IMR-90 (cell line): ENCODE results near the gene ADD2. TPM values are rescaled to one million over a fixed set of nuclear protein-coding genes. Genes with fewer than 3 reads are reported as not detected.

Source experiments
- ATAC-seq: fragments of 200-7000 bp; cut with Tn5 transposase; 2 replicates; pipeline ENCODE4 v1.9.1; 2020; ENCODE audit warnings: low read depth, mild to moderate bottlenecking, moderate library complexity
- BruUV-seq: library from RNA; stranded (reverse); fragments of 400-500 nt; replicated peaks from 2 replicates; lab custom pipeline; 2021; lab: Mats Ljungman, UMichigan
- CTCF ChIA-PET: fragments of 300-600 bp; formaldehyde crosslinking; extraction: SDS; loops from one replicate; lab custom pipeline; 2021; ENCODE audit warnings: antibody characterized with exemption; lab: Yijun Ruan, JAX
- POLR2A ChIA-PET: fragments of 300-600 bp; sonication (Branson Sonifier 250); formaldehyde crosslinking; loops from one replicate; lab custom pipeline; 2022; ENCODE audit warnings: antibody characterized with exemption; ENCODE audit not compliant: unreplicated experiment; lab: Charles Lee
- DNase-seq: peaks from one replicate; pipeline ENCODE4 v3.0.0; 2013
- H2AFZ ChIP-seq: replicated peaks from 2 replicates; pipeline ENCODE3; 2013; ENCODE audit warnings: low read length, mild to moderate bottlenecking; ENCODE audit not compliant: poor library complexity
- H2AK5ac ChIP-seq: 2 replicates; pipeline ENCODE4 v1.6.1; 2013; ENCODE audit warnings: low read depth, low read length, inconsistent platforms
- H2AK9ac ChIP-seq: replicated peaks from 2 replicates; pipeline ENCODE3; 2013; ENCODE audit warnings: mild to moderate bottlenecking, low read depth, low read length, moderate library complexity; ENCODE audit not compliant: poor library complexity
- H2BK120ac ChIP-seq: 2 replicates; pipeline ENCODE4 v1.6.1; 2013; ENCODE audit warnings: low read depth, low read length, inconsistent platforms
- H2BK15ac ChIP-seq: 3 replicates; pipeline ENCODE4 v1.6.1; 2013; ENCODE audit warnings: low read depth, low read length, inconsistent platforms
- H2BK20ac ChIP-seq: 2 replicates; pipeline ENCODE4 v1.6.1; 2013; ENCODE audit warnings: low read depth, mild to moderate bottlenecking, inconsistent platforms, low read length, moderate library complexity
- H2BK5ac ChIP-seq: 2 replicates; pipeline ENCODE4 v1.6.1; 2013; ENCODE audit warnings: mild to moderate bottlenecking, low read depth, low read length, inconsistent platforms; ENCODE audit not compliant: poor library complexity, severe bottlenecking
- H3K14ac ChIP-seq: replicated peaks from 2 replicates; pipeline ENCODE4 v1.6.1; 2013; ENCODE audit warnings: low read depth, low read length, inconsistent platforms
- H3K18ac ChIP-seq: 2 replicates; pipeline ENCODE4 v1.6.1; 2013; ENCODE audit warnings: low read depth, low read length, control low read depth
- H3K23ac ChIP-seq: 2 replicates; pipeline ENCODE4 v1.6.1; 2013; ENCODE audit warnings: low read depth, low read length, inconsistent platforms
- H3K27ac ChIP-seq: 2 replicates; pipeline ENCODE4 v1.5.1; 2013; ENCODE audit warnings: mild to moderate bottlenecking, control low read depth, low read length; ENCODE audit not compliant: insufficient read depth
- H3K27me3 ChIP-seq: 2 replicates; pipeline ENCODE4 v1.6.1; 2013; ENCODE audit warnings: low read length; ENCODE audit not compliant: control insufficient read depth, insufficient read depth
- H3K36me3 ChIP-seq: 2 replicates; pipeline ENCODE4 v1.6.1; 2013; ENCODE audit warnings: low read length, mixed read lengths; ENCODE audit not compliant: control insufficient read depth, insufficient read depth
- H3K4ac ChIP-seq: 2 replicates; pipeline ENCODE4 v1.6.1; 2013; ENCODE audit warnings: low read depth, low read length, inconsistent platforms
- H3K4me1 ChIP-seq: 2 replicates; pipeline ENCODE4 v1.6.1; 2013; ENCODE audit warnings: low read length, mixed read lengths; ENCODE audit not compliant: control insufficient read depth, insufficient read depth
- H3K4me2 ChIP-seq: 2 replicates; pipeline ENCODE4 v1.6.1; 2013; ENCODE audit warnings: low read depth, mild to moderate bottlenecking, control low read depth, low read length, moderate library complexity
- H3K4me3 ChIP-seq: 2 replicates; pipeline ENCODE4 v1.5.1; 2013; ENCODE audit warnings: low read depth, mild to moderate bottlenecking, control low read depth, low read length, moderate library complexity; ENCODE audit not compliant: insufficient read depth
- H3K56ac ChIP-seq: 2 replicates; pipeline ENCODE4 v1.6.1; 2013; ENCODE audit warnings: low read length, inconsistent platforms; ENCODE audit not compliant: insufficient read depth; ENCODE audit errors: extremely low read depth
- H3K79me1 ChIP-seq, 2 experiments: 2 replicates each; pipeline ENCODE4 v1.6.1; 2013; ENCODE audit warnings: low read length in 2 of 2, inconsistent platforms in 1 of 2, low read depth in 1 of 2
- H3K9ac ChIP-seq: 2 replicates; pipeline ENCODE4 v1.6.1; 2013; ENCODE audit warnings: low read depth, low read length, control low read depth
- H3K9me1 ChIP-seq: 2 replicates; pipeline ENCODE4 v1.6.1; 2013; ENCODE audit warnings: low read length, inconsistent platforms; ENCODE audit not compliant: insufficient read depth
- H3K9me3 ChIP-seq: 2 replicates; pipeline ENCODE4 v1.6.1; 2013; ENCODE audit warnings: low read length; ENCODE audit not compliant: control insufficient read depth, insufficient read depth
- H4K20me1 ChIP-seq: 2 replicates; pipeline ENCODE4 v1.6.1; 2013; ENCODE audit warnings: low read length, inconsistent platforms; ENCODE audit not compliant: insufficient read depth
- H4K5ac ChIP-seq: 2 replicates; pipeline ENCODE4 v1.6.1; 2013; ENCODE audit warnings: mild to moderate bottlenecking, low read depth, low read length, control low read depth
- H4K8ac ChIP-seq, 2 experiments: 2 replicates each; pipeline ENCODE4 v1.6.1; 2013; ENCODE audit warnings: low read depth in 2 of 2, low read length in 2 of 2, control low read depth in 1 of 2, inconsistent platforms in 1 of 2
- H4K91ac ChIP-seq: 2 replicates; pipeline ENCODE4 v1.6.1; 2013; ENCODE audit warnings: low read depth, low read length, inconsistent platforms; ENCODE audit not compliant: insufficient read depth
- BHLHE40 ChIP-seq: fragments of 150-350 bp; IDR thresholded peaks from 2 replicates; pipeline ENCODE4 v1.6.1; 2016; ENCODE audit warnings: mild to moderate bottlenecking, low read depth, low read length
- CEBPB ChIP-seq: IDR thresholded peaks from 2 replicates; pipeline ENCODE4 v1.6.1; 2012; ENCODE audit warnings: low read depth, low read length, improper control_type of control experiment
- CHD1 ChIP-seq: IDR thresholded peaks from 2 replicates; pipeline ENCODE4 v1.6.1; 2012; ENCODE audit warnings: low read depth, low read length, improper control_type of control experiment
- CTCF ChIP-seq: conservative IDR thresholded peaks from 2 replicates; pipeline ENCODE4 v1.5.1; 2012; ENCODE audit warnings: mild to moderate bottlenecking, low read depth, low read length, improper control_type of control experiment
- ELK1 ChIP-seq: fragments of 150-350 bp; IDR thresholded peaks from 2 replicates; pipeline ENCODE4 v1.6.1; 2016; ENCODE audit warnings: low read depth, mild to moderate bottlenecking, low read length, moderate library complexity, borderline replicate concordance
- FOS ChIP-seq: fragments of 150-350 bp; IDR thresholded peaks from 2 replicates; pipeline ENCODE4 v1.6.1; 2016; ENCODE audit warnings: low read depth, low read length
- MAFK ChIP-seq: IDR thresholded peaks from 2 replicates; pipeline ENCODE4 v1.6.1; 2012; ENCODE audit warnings: low read depth, low read length, improper control_type of control experiment
- MAZ ChIP-seq: IDR thresholded peaks from 2 replicates; pipeline ENCODE4 v1.6.1; 2012; ENCODE audit warnings: low read depth, mild to moderate bottlenecking, low read length, improper control_type of control experiment, moderate library complexity, borderline replicate concordance
- MXI1 ChIP-seq: IDR thresholded peaks from 2 replicates; pipeline ENCODE4 v1.6.1; 2012; ENCODE audit warnings: low read depth, mild to moderate bottlenecking, low read length, moderate library complexity, borderline replicate concordance
- NFE2L2 ChIP-seq: fragments of 150-350 bp; IDR thresholded peaks from 2 replicates; pipeline ENCODE4 v1.6.1; 2016; ENCODE audit warnings: low read depth, mild to moderate bottlenecking, low read length
- POLR2A ChIP-seq: IDR thresholded peaks from 2 replicates; pipeline ENCODE4 v1.6.1; 2012; ENCODE audit warnings: mild to moderate bottlenecking, low read depth, low read length
- RAD21 ChIP-seq: IDR thresholded peaks from 2 replicates; pipeline ENCODE4 v1.6.1; 2012; ENCODE audit warnings: low read length, improper control_type of control experiment
- RCOR1 ChIP-seq: IDR thresholded peaks from 2 replicates; pipeline ENCODE4 v1.6.1; 2012; ENCODE audit warnings: mild to moderate bottlenecking, low read length, improper control_type of control experiment; ENCODE audit not compliant: insufficient replicate concordance
- RFX5 ChIP-seq: IDR thresholded peaks from 2 replicates; pipeline ENCODE4 v1.8.0; 2012; ENCODE audit warnings: low read depth, mild to moderate bottlenecking, low read length, moderate library complexity
- SMC3 ChIP-seq: fragments of 150-350 bp; IDR thresholded peaks from 2 replicates; pipeline ENCODE4 v1.6.1; 2016; ENCODE audit warnings: low read depth, mild to moderate bottlenecking, antibody characterized with exemption, low read length, moderate library complexity
- USF2 ChIP-seq: fragments of 150-350 bp; IDR thresholded peaks from 2 replicates; pipeline ENCODE4 v1.6.1; 2017; ENCODE audit warnings: mild to moderate bottlenecking, antibody characterized with exemption, low read length, low read depth
- WGBS, 2 experiments: methylation state at CpG; one replicate each; pipeline versions ENCODE4 v1.1.5 to v1.1.7; 2013; ENCODE audit warnings: missing lambda C conversion rate in 2 of 2; ENCODE audit not compliant: insufficient read length in 1 of 2; ENCODE audit errors: extremely low coverage in 2 of 2; 5-methylcytosine and 5-hydroxymethylcytosine counted together
- dilution Hi-C: fragments of 300-500 bp; cut with HindIII; formaldehyde crosslinking; loops from one replicate; pipeline ENCODE4 v1.14.3; 2018; ENCODE audit warnings: low sequenced_read_pairs; ENCODE audit not compliant: unreplicated experiment
- in situ Hi-C: fragments of 300-500 bp; cut with MboI; formaldehyde crosslinking; loops from 3 replicates; pipeline ENCODE4 v1.14.3; 2019; ENCODE audit warnings: low sequenced_read_pairs, inconsistent platforms, mixed read lengths
- intact Hi-C: fragments of 100-400 bp; cut with micrococcal nuclease; formaldehyde crosslinking; loops from 2 replicates; pipeline ENCODE4 v1.10.0; 2022
- polyA plus RNA-seq, 3 experiments: library from polyadenylated mRNA; depleted of rRNA; stranded (reverse); fragments of >200 nt; gene quantifications; 2 replicates each; pipeline ENCODE4 v1.2.3, GENCODE V29; 2012; ENCODE audit warnings: low replicate concordance in 1 of 3
- total RNA-seq: library from RNA; depleted of rRNA; stranded (reverse); fragments of >200 nt; gene quantifications from 2 replicates; pipeline ENCODE4 v1.2.3, GENCODE V29; 2012

ADD2 gene
- total and polyA plus RNA-seq, 2 of the 4 experiments (the other 2 are of a cell fraction) = not detected

GRCh38 chr2:70807102-70807827 lies 39.3 kb upstream of the ADD2 start:
- no peaks in the 10 kb centered on the region for H3K9me3 ChIP-seq

More at GRCh38 chr2:70807102-70807827, 39.3 kb upstream of the ADD2 start:
- Histone ChIP-seq H3K36me3 (no peaks in the 10 kb centered on the region), H3K9me1 (no peaks in the 10 kb centered on the region), H2BK120ac (no peak overlapping the region), H4K8ac (no peak overlapping the region), H3K27ac (no peak overlapping the region), H3K4me2 (no peak overlapping the region), H4K20me1 (no peaks in the 10 kb centered on the region), H3K79me1 (no peaks in the 10 kb centered on the region), H3K56ac (no peak overlapping the region), H2AK5ac (no peak overlapping the region), H2BK20ac (no peak overlapping the region), H2AFZ (no peak overlapping the region), H2BK5ac (no peak overlapping the region), H3K4me3 (no peak overlapping the region), H3K14ac (no peak overlapping the region), H4K91ac (no peak overlapping the region), H3K4me1 (no peaks in the 10 kb centered on the region), H3K18ac (no peak overlapping the region), H2BK15ac (no peak overlapping the region), H3K27me3 (peaks cover 6% of the 10 kb centered on the region; the same call in 1 of the 2 replicates), H2AK9ac (no peak overlapping the region), H3K9ac (no peak overlapping the region), H3K4ac (no peak overlapping the region), H3K23ac (no peak overlapping the region), H4K5ac (no peak overlapping the region)
- ChIA-PET CTCF (no interaction called here), POLR2A (no interaction called here)
- in situ Hi-C loops (no loop called here), dilution Hi-C loops (no loop called here), intact Hi-C loops (no loop called here)
- ATAC-seq (no peak), DNase-seq (no peak)
- no peak for TF ChIP-seq MXI1
- TF ChIP-seq SMC3 = no peak
- no peak for TF ChIP-seq CHD1
- no peak for TF ChIP-seq RCOR1
- no peak for TF ChIP-seq RFX5
- no peak for TF ChIP-seq ELK1
- no peak for TF ChIP-seq NFE2L2
- no peak for TF ChIP-seq MAFK
- no peak for TF ChIP-seq RAD21
- TF ChIP-seq POLR2A = no peak
- TF ChIP-seq BHLHE40 = no peak
- no peak for TF ChIP-seq USF2
- TF ChIP-seq FOS = no peak
- TF ChIP-seq CEBPB = no peak
- TF ChIP-seq MAZ = no peak
- TF ChIP-seq CTCF = no peak
- WGBS, 2 experiments = no CpG with 5 or more reads among the region's 6 CpGs
- no TSS peak for BruUV-seq
